ENCODE measurements around the gene GLDN.

GLDN gene

DNA sequence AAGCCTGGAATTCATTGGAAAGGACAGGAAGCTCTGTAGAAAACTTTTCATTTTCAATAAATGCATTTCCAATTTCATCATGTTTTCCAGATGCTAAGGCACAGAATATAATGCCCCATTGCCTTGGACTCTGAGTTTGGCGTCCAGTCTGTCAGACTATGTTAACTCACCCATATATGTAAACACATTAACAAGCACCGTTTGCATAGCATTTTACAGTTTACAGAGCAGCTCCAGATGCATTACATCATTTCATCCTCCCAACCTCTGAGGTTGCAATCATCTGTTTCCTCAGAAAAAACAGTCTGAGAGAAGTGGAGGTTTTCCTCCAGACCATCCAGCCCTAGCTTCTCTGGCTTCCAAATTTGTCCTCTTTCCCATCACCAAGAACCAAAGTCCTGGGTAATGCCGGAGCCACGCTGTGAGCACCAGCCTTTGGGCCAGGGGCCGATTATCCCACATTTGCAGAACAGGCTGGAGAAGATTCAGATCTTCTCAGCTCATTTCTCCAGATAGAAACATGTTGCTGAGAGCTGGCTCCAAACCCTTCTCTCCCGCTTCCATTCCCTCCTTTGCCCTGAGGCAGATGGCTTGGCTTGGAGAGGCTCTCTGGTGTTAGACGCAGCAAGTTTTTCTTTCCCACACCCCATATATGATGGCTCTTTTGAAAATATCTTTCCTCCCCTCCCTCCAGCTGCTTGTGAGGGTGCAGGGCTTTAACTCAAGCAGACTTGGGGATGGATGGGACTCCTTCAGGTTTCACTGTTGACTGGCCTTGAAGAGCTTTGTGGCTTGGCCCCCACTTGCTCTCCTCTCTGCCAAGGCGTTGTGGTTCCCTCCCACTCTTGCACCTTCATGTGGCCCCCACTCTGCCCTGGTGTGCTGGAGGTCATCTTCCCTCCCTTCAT is 29.0 kb upstream of the GLDN start (continued):
- TF ChIP-seq, protein P1, sequence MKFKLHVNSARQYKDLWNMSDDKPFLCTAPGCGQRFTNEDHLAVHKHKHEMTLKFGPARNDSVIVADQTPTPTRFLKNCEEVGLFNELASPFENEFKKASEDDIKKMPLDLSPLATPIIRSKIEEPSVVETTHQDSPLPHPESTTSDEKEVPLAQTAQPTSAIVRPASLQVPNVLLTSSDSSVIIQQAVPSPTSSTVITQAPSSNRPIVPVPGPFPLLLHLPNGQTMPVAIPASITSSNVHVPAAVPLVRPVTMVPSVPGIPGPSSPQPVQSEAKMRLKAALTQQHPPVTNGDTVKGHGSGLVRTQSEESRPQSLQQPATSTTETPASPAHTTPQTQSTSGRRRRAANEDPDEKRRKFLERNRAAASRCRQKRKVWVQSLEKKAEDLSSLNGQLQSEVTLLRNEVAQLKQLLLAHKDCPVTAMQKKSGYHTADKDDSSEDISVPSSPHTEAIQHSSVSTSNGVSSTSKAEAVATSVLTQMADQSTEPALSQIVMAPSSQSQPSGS (tag by site-specific recombination; IDR thresholded peaks at IDR 0.05; ENCODE audit: low read depth) = peak; percentile 83; the same call in 1 of the 2 replicates

DNA sequence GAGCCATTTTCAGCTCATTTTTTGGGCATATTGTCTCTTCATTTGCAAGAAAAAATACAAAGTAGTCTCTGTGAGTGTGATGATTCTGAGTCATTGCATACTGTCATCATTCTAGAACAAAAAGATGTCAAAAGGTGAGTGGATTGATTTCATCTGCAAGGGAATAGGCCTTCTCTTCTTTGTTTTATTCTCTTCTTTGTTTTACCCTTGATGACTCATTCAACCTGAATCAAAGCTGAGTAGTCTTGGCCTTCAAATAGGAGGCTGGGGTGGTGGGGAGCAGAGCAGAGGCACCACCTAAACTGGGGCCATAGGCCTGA is 28.4 kb upstream of the GLDN start:
- Histone ChIP-seq H3K36me3 (ENCODE audit: control insufficient read depth in 2 of 2, insufficient read depth in 1 of 2, low read length in 2 of 2) (no peaks in the 10 kb centered on the region), H3K9me3 (ENCODE audit: control insufficient read depth, insufficient read depth, low read depth, low read length) (no peaks in the 10 kb centered on the region), H3K27ac (ENCODE audit: extremely low read depth, low read depth, low read length) (no peak overlapping the region), H3K4me3 (ENCODE audit: low read depth, low read length) (no peak overlapping the region), H3K4me1 (ENCODE audit: control insufficient read depth, insufficient read depth, low read length) (peaks cover 12% of the 10 kb centered on the region)
- ChIA-PET POLR2A (no interaction called here), CTCF (interaction anchor here (1.2 kb wide), 1 partner anchor 150 kb away, joined by 4 read pairs; no protein-coding TSS in a partner anchor)
- TF ChIP-seq, protein P2, sequence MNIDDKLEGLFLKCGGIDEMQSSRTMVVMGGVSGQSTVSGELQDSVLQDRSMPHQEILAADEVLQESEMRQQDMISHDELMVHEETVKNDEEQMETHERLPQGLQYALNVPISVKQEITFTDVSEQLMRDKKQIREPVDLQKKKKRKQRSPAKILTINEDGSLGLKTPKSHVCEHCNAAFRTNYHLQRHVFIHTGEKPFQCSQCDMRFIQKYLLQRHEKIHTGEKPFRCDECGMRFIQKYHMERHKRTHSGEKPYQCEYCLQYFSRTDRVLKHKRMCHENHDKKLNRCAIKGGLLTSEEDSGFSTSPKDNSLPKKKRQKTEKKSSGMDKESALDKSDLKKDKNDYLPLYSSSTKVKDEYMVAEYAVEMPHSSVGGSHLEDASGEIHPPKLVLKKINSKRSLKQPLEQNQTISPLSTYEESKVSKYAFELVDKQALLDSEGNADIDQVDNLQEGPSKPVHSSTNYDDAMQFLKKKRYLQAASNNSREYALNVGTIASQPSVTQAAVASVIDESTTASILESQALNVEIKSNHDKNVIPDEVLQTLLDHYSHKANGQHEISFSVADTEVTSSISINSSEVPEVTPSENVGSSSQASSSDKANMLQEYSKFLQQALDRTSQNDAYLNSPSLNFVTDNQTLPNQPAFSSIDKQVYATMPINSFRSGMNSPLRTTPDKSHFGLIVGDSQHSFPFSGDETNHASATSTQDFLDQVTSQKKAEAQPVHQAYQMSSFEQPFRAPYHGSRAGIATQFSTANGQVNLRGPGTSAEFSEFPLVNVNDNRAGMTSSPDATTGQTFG (tag by site-specific recombination; IDR thresholded peaks at IDR 0.05; ENCODE audit: borderline replicate concordance) = no peak
- TF ChIP-seq ZBTB1 (tag by site-specific recombination; IDR thresholded peaks at IDR 0.05) = no peak
- no peak for TF ChIP-seq YY1 (tag by site-specific recombination; IDR thresholded peaks at IDR 0.05)
- TF ChIP-seq ZNF112 (tag by site-specific recombination; IDR thresholded peaks at IDR 0.05) = no peak

DNA sequence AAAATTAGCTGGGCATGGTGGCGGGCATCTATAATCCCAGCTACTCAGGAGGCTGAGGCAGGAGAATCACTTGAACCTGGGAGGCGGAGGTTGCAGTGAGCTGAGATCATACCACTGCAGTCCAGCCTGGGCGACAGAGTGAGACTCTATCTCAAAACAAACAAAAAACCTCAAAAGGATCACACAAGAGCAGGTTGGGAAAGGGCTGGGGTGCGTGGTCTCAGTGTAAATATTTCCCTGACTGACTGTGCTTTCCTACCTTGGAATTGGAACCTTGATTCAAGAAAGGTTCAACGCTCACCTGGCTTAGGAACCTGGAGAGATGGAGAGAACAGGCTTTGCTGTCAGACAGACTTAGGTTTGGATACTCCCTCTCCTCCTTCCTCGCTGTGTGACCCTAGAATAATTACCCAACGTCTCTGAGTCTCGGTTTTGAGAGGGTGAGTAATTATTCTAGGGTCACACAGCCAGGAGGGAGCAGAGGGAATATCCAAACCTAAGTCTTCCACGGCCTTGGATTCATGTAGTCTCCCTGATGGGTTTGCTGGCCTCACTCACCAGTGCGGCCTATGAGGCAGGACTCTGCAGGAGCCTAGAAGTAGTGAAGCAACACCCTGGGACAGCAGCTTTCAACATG is 27.7 kb upstream of the GLDN start:
- ChIA-PET CTCF (no interaction called here), POLR2A (no interaction called here)
- Histone ChIP-seq H3K27ac (ENCODE audit: extremely low read depth, low read depth, low read length) (no peak overlapping the region), H3K4me3 (ENCODE audit: low read depth, low read length) (no peak overlapping the region), H3K9me3 (ENCODE audit: control insufficient read depth, insufficient read depth, low read depth, low read length) (no peaks in the 10 kb centered on the region), H3K4me1 (ENCODE audit: control insufficient read depth, insufficient read depth, low read length) (peaks cover 12% of the 10 kb centered on the region), H3K36me3 (ENCODE audit: control insufficient read depth in 2 of 2, insufficient read depth in 1 of 2, low read length in 2 of 2) (no peaks in the 10 kb centered on the region)
- TF ChIP-seq ZNF768 (tag by site-specific recombination; IDR thresholded peaks at IDR 0.05) (0 out of 2 replicates have a peak, but pooled peaks have one; percentile 34), ZNF175 (tag by site-specific recombination; IDR thresholded peaks at IDR 0.05) (no peak)

DNA sequence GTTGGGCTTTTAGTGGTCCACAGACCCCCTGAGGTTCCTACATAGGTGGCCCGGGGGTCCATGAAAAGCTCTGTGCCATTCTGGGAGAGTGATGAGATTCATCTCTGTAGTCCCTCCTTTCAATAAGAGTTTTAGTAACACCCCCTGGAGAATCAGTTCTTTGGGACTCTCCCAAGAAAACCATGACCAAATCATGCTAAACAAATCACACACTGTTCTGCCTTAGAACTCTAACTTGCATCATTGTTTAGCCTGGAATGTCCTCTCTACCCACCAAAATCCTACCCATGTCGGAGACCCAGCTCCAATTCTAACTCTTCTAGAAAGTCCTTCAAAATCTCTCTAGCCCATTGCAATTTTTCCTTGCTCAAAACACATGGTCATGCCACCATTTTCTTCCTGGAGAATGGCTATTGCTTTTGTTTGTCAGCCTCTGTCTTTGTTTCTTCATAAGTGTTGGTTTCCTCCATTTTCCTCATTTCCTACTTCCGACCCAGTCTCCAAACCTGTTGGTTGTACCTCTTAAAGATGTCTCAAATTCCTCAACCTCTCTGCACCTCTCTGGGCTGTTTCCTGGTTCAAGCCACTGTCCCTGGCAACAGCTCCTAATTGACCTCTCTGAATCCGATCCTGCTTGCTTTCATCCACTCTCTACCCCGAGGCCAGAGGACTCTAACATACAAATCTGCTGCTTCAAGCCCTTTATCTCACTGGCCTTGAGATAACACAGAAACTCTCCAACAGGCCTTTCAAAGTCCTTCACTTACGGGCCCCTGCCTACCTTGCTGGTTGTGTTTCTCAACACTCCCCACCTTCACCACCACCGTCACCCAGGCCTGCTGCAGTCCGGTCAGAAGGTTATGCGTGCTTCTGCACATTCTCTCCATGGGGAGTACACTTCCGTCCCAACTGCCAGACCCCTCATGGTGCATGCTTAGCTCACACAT is 26.8 kb upstream of the GLDN start:
- Histone ChIP-seq H3K4me1 (ENCODE audit: control insufficient read depth, insufficient read depth, low read length) (peaks cover 12% of the 10 kb centered on the region), H3K36me3 (ENCODE audit: control insufficient read depth in 2 of 2, insufficient read depth in 1 of 2, low read length in 2 of 2) (no peaks in the 10 kb centered on the region), H3K4me3 (ENCODE audit: low read depth, low read length) (no peak overlapping the region), H3K27ac (ENCODE audit: extremely low read depth, low read depth, low read length) (no peak overlapping the region), H3K9me3 (ENCODE audit: control insufficient read depth, insufficient read depth, low read depth, low read length) (no peaks in the 10 kb centered on the region)
- TF ChIP-seq ZBTB48 (tag by site-specific recombination; IDR thresholded peaks at IDR 0.05) (no peak), ZNF202 (tag by site-specific recombination; IDR thresholded peaks at IDR 0.05; ENCODE audit: borderline replicate concordance) (no peak), SP3 (tag by site-specific recombination; IDR thresholded peaks at IDR 0.05) (no peak), GLI4 (tag by site-specific recombination; IDR thresholded peaks at IDR 0.05) (no peak), ZNF391 (tag by site-specific recombination; IDR thresholded peaks at IDR 0.05; ENCODE audit: borderline replicate concordance, low read depth) (no peak), ZNF791 (tag by site-specific recombination; IDR thresholded peaks at IDR 0.05) (no peak), ZNF2 (tag by site-specific recombination; IDR thresholded peaks at IDR 0.05) (no peak)
- TF ChIP-seq, protein P3, sequence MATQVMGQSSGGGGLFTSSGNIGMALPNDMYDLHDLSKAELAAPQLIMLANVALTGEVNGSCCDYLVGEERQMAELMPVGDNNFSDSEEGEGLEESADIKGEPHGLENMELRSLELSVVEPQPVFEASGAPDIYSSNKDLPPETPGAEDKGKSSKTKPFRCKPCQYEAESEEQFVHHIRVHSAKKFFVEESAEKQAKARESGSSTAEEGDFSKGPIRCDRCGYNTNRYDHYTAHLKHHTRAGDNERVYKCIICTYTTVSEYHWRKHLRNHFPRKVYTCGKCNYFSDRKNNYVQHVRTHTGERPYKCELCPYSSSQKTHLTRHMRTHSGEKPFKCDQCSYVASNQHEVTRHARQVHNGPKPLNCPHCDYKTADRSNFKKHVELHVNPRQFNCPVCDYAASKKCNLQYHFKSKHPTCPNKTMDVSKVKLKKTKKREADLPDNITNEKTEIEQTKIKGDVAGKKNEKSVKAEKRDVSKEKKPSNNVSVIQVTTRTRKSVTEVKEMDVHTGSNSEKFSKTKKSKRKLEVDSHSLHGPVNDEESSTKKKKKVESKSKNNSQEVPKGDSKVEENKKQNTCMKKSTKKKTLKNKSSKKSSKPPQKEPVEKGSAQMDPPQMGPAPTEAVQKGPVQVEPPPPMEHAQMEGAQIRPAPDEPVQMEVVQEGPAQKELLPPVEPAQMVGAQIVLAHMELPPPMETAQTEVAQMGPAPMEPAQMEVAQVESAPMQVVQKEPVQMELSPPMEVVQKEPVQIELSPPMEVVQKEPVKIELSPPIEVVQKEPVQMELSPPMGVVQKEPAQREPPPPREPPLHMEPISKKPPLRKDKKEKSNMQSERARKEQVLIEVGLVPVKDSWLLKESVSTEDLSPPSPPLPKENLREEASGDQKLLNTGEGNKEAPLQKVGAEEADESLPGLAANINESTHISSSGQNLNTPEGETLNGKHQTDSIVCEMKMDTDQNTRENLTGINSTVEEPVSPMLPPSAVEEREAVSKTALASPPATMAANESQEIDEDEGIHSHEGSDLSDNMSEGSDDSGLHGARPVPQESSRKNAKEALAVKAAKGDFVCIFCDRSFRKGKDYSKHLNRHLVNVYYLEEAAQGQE (tag by site-specific recombination; IDR thresholded peaks at IDR 0.05) = no peak
- CTCF ChIA-PET = no interaction called here
- POLR2A ChIA-PET = no interaction called here
